HEK293 (cell line): ENCODE data around the gene ST7L.
A peak's percentile ranks its signal among the peaks of the same experiment; 100 is the strongest.

Source experiments
- GLIS1 ChIP-seq: fragments of 450-650 bp; formaldehyde crosslinking; IDR thresholded peaks from 2 replicates; pipeline ENCODE4 v1.5.1; 2016; ENCODE audit warnings: missing biosample characterization, missing genetic modification characterization
- MEIS1 ChIP-seq: sonication (generic); formaldehyde crosslinking; IDR thresholded peaks from 2 replicates; pipeline ENCODE4 v1.8.1; 2022; ENCODE audit warnings: missing genetic modification reagents, mild to moderate bottlenecking, borderline replicate concordance
- SP2 ChIP-seq: fragments of 450-650 bp; formaldehyde crosslinking; IDR thresholded peaks from 2 replicates; pipeline ENCODE4 v1.5.1; 2016; ENCODE audit warnings: missing biosample characterization, missing genetic modification characterization
- ZBTB1 ChIP-seq: fragments of 450-650 bp; formaldehyde crosslinking; IDR thresholded peaks from 2 replicates; pipeline ENCODE4 v1.5.1; 2016; ENCODE audit warnings: missing biosample characterization, missing genetic modification characterization
- ZFHX2 ChIP-seq: fragments of 450-650 bp; formaldehyde crosslinking; conservative IDR thresholded peaks from 2 replicates; pipeline ENCODE4 v1.5.1; 2016; ENCODE audit warnings: missing biosample characterization, missing genetic modification characterization
- ZNF133 ChIP-seq: fragments of 450-650 bp; formaldehyde crosslinking; IDR thresholded peaks from 2 replicates; pipeline ENCODE4 v1.5.1; 2016; ENCODE audit warnings: missing biosample characterization, missing genetic modification characterization
- ZNF19 ChIP-seq: fragments of 450-650 bp; formaldehyde crosslinking; IDR thresholded peaks from 2 replicates; pipeline ENCODE4; 2016; ENCODE audit warnings: missing biosample characterization, missing genetic modification characterization, low read depth
- ZNF266 ChIP-seq: fragments of 450-650 bp; formaldehyde crosslinking; IDR thresholded peaks from 2 replicates; pipeline ENCODE4 v1.5.1; 2016; ENCODE audit warnings: missing biosample characterization, missing genetic modification characterization, low read depth
- ZNF514 ChIP-seq: fragments of 450-650 bp; formaldehyde crosslinking; IDR thresholded peaks from 2 replicates; pipeline ENCODE4 v1.5.1; 2016; ENCODE audit warnings: missing biosample characterization, missing genetic modification characterization
- ZNF549 ChIP-seq: fragments of 450-650 bp; IDR thresholded peaks from 2 replicates; pipeline ENCODE4 v1.5.1; 2018; ENCODE audit warnings: missing biosample characterization, missing genetic modification characterization, mild to moderate bottlenecking, inconsistent platforms, moderate library complexity
- ZNF585B ChIP-seq: fragments of 450-650 bp; formaldehyde crosslinking; IDR thresholded peaks from 2 replicates; pipeline ENCODE4 v1.5.1; 2016; ENCODE audit warnings: missing biosample characterization, missing genetic modification characterization
- ZNF623 ChIP-seq: fragments of 450-650 bp; formaldehyde crosslinking; IDR thresholded peaks from 2 replicates; pipeline ENCODE4 v1.5.1; 2016; ENCODE audit warnings: missing biosample characterization, missing genetic modification characterization
- ZNF701 ChIP-seq: fragments of 450-650 bp; formaldehyde crosslinking; IDR thresholded peaks from 2 replicates; pipeline ENCODE4 v1.5.1; 2016; ENCODE audit warnings: missing biosample characterization, missing genetic modification characterization
- TF ChIP-seq, protein P1 (sequence below): fragments of 450-650 bp; formaldehyde crosslinking; IDR thresholded peaks from 2 replicates; pipeline ENCODE4 v1.5.1; 2016; ENCODE audit warnings: missing biosample characterization, missing genetic modification characterization
- TF ChIP-seq, protein P2 (sequence below): fragments of 450-650 bp; formaldehyde crosslinking; IDR thresholded peaks from 2 replicates; pipeline ENCODE4 v1.5.1; 2016; ENCODE audit warnings: missing biosample characterization, missing genetic modification characterization
- TF ChIP-seq, protein P3 (sequence below): fragments of 450-650 bp; formaldehyde crosslinking; IDR thresholded peaks from 2 replicates; pipeline ENCODE4 v1.5.1; 2016; ENCODE audit warnings: missing biosample characterization, missing genetic modification characterization, borderline replicate concordance
- TF ChIP-seq, protein P4 (sequence below): fragments of 450-650 bp; formaldehyde crosslinking; IDR thresholded peaks from 2 replicates; pipeline ENCODE4 v1.5.1; 2017; ENCODE audit warnings: missing biosample characterization, missing genetic modification characterization
- TF ChIP-seq, protein P5 (sequence below): fragments of 450-650 bp; formaldehyde crosslinking; IDR thresholded peaks from 2 replicates; pipeline ENCODE4 v1.5.1; 2016; ENCODE audit warnings: missing biosample characterization, missing genetic modification characterization
- TF ChIP-seq, protein P6 (sequence below): fragments of 450-650 bp; formaldehyde crosslinking; IDR thresholded peaks from 2 replicates; pipeline ENCODE4 v1.5.1; 2017; ENCODE audit warnings: missing biosample characterization, missing genetic modification characterization
- TF ChIP-seq, protein P7 (sequence below): IDR thresholded peaks from 2 replicates; pipeline ENCODE4 v1.6.1; 2011; ENCODE audit warnings: mild to moderate bottlenecking, low read depth, low read length, borderline replicate concordance

The ST7L gene

DNA sequence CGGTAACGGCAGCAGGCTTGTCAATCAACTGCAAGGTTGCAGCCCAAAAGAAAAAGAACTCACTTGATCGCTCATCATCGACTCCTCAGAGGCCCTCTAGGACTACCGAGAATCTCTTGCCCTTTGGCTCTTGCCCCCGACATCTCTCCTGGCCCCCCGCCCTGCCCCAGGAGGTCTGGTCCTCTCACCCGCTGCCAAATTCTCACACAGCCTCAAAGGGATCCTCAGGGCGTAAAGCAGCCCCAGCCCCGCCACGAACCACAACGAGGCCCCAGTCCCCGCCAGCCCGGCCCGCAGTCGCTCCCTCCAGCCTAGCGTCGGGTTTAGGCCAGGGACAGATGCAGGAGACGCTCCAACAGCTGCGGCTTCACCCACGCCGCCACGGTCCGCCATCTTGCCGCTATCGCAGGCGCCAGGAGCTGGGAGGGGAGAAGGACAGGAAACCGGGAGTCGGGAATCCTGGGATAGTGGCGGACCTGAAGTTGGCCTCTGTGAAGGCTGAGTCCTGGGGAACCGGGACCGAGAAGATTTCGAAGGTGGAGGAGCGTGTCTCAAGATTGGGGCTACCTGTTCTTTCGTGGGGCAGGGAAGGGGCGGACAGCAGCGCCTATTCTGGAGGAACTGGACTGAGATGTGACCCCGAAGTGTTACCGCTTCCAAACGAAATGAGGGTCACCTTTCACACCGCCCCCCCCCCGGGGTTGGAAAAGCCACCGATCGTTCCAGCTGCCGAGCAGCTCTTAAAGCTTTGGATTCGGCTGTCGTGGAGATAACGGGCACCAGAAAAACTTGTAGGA lies at the start of gene ST7L (continued):
- TF ChIP-seq, protein P1, sequence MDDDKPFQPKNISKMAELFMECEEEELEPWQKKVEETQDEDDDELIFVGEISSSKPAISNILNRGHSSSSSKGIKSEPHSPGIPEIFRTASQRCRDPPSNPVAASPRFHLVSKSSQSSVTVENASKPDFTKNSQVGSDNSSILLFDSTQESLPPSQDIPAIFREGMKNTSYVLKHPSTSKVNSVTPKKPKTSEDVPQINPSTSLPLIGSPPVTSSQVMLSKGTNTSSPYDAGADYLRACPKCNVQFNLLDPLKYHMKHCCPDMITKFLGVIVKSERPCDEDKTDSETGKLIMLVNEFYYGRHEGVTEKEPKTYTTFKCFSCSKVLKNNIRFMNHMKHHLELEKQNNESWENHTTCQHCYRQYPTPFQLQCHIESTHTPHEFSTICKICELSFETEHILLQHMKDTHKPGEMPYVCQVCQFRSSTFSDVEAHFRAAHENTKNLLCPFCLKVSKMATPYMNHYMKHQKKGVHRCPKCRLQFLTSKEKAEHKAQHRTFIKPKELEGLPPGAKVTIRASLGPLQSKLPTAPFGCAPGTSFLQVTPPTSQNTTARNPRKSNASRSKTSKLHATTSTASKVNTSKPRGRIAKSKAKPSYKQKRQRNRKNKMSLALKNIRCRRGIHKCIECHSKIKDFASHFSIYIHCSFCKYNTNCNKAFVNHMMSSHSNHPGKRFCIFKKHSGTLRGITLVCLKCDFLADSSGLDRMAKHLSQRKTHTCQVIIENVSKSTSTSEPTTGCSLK (tag by site-specific recombination), result no peak
- TF ChIP-seq, protein P2, sequence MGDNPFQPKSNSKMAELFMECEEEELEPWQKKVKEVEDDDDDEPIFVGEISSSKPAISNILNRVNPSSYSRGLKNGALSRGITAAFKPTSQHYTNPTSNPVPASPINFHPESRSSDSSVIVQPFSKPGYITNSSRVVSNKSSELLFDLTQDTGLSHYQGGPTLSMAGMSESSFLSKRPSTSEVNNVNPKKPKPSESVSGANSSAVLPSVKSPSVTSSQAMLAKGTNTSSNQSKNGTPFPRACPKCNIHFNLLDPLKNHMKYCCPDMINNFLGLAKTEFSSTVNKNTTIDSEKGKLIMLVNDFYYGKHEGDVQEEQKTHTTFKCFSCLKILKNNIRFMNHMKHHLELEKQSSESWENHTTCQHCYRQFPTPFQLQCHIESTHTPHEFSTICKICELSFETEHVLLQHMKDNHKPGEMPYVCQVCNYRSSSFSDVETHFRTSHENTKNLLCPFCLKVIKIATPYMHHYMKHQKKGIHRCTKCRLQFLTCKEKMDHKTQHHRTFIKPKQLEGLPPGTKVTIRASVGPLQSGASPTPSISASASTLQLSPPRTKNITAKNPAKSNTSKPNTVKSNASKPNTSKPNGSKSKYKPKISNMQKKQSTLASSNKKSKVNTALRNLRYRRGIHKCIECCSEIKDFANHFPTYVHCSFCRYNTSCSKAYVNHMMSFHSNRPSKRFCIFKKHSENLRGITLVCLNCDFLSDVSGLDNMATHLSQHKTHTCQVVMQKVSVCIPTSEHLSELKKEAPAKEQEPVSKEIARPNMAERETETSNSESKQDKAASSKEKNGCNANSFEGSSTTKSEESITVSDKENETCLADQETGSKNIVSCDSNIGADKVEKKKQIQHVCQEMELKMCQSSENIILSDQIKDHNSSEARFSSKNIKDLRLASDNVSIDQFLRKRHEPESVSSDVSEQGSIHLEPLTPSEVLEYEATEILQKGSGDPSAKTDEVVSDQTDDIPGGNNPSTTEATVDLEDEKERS (tag by site-specific recombination), result no peak
- TF ChIP-seq ZFHX2 (tag by site-specific recombination) (peak; percentile 70), ZNF19 (tag by site-specific recombination) (no peak), ZBTB1 (tag by site-specific recombination) (no peak), ZNF701 (tag by site-specific recombination) (no peak), SP2 (tag by site-specific recombination) (peak; percentile 32), ZNF585B (tag by site-specific recombination) (no peak), ZNF514 (tag by site-specific recombination) (no peak), ZNF266 (tag by site-specific recombination) (no peak), ZNF549 (tag by site-specific recombination) (no peak), ZNF623 (tag by site-specific recombination) (no peak), GLIS1 (tag by site-specific recombination) (peak; percentile 49), MEIS1 (no peak), ZNF133 (tag by site-specific recombination) (no peak)
- TF ChIP-seq, protein P3, sequence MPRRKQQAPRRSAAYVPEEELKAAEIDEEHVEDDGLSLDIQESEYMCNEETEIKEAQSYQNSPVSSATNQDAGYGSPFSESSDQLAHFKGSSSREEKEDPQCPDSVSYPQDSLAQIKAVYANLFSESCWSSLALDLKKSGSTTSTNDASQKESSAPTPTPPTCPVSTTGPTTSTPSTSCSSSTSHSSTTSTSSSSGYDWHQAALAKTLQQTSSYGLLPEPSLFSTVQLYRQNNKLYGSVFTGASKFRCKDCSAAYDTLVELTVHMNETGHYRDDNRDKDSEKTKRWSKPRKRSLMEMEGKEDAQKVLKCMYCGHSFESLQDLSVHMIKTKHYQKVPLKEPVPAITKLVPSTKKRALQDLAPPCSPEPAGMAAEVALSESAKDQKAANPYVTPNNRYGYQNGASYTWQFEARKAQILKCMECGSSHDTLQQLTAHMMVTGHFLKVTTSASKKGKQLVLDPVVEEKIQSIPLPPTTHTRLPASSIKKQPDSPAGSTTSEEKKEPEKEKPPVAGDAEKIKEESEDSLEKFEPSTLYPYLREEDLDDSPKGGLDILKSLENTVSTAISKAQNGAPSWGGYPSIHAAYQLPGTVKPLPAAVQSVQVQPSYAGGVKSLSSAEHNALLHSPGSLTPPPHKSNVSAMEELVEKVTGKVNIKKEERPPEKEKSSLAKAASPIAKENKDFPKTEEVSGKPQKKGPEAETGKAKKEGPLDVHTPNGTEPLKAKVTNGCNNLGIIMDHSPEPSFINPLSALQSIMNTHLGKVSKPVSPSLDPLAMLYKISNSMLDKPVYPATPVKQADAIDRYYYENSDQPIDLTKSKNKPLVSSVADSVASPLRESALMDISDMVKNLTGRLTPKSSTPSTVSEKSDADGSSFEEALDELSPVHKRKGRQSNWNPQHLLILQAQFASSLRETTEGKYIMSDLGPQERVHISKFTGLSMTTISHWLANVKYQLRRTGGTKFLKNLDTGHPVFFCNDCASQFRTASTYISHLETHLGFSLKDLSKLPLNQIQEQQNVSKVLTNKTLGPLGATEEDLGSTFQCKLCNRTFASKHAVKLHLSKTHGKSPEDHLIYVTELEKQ, result no peak
- TF ChIP-seq, protein P4, sequence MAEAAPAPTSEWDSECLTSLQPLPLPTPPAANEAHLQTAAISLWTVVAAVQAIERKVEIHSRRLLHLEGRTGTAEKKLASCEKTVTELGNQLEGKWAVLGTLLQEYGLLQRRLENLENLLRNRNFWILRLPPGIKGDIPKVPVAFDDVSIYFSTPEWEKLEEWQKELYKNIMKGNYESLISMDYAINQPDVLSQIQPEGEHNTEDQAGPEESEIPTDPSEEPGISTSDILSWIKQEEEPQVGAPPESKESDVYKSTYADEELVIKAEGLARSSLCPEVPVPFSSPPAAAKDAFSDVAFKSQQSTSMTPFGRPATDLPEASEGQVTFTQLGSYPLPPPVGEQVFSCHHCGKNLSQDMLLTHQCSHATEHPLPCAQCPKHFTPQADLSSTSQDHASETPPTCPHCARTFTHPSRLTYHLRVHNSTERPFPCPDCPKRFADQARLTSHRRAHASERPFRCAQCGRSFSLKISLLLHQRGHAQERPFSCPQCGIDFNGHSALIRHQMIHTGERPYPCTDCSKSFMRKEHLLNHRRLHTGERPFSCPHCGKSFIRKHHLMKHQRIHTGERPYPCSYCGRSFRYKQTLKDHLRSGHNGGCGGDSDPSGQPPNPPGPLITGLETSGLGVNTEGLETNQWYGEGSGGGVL (tag by site-specific recombination), result peak; percentile 51; the same call in 1 of the 2 replicates
- TF ChIP-seq, protein P5, sequence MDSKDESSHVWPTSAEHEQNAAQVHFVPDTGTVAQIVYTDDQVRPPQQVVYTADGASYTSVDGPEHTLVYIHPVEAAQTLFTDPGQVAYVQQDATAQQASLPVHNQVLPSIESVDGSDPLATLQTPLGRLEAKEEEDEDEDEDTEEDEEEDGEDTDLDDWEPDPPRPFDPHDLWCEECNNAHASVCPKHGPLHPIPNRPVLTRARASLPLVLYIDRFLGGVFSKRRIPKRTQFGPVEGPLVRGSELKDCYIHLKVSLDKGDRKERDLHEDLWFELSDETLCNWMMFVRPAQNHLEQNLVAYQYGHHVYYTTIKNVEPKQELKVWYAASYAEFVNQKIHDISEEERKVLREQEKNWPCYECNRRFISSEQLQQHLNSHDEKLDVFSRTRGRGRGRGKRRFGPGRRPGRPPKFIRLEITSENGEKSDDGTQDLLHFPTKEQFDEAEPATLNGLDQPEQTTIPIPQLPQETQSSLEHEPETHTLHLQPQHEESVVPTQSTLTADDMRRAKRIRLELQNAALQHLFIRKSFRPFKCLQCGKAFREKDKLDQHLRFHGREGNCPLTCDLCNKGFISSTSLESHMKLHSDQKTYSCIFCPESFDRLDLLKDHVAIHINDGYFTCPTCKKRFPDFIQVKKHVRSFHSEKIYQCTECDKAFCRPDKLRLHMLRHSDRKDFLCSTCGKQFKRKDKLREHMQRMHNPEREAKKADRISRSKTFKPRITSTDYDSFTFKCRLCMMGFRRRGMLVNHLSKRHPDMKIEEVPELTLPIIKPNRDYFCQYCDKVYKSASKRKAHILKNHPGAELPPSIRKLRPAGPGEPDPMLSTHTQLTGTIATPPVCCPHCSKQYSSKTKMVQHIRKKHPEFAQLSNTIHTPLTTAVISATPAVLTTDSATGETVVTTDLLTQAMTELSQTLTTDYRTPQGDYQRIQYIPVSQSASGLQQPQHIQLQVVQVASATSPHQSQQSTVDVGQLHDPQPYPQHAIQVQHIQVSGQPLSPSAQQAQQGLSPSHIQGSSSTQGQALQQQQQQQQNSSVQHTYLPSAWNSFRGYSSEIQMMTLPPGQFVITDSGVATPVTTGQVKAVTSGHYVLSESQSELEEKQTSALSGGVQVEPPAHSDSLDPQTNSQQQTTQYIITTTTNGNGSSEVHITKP, result peak; percentile 13; the same call in 1 of the 2 replicates
- TF ChIP-seq, protein P6, sequence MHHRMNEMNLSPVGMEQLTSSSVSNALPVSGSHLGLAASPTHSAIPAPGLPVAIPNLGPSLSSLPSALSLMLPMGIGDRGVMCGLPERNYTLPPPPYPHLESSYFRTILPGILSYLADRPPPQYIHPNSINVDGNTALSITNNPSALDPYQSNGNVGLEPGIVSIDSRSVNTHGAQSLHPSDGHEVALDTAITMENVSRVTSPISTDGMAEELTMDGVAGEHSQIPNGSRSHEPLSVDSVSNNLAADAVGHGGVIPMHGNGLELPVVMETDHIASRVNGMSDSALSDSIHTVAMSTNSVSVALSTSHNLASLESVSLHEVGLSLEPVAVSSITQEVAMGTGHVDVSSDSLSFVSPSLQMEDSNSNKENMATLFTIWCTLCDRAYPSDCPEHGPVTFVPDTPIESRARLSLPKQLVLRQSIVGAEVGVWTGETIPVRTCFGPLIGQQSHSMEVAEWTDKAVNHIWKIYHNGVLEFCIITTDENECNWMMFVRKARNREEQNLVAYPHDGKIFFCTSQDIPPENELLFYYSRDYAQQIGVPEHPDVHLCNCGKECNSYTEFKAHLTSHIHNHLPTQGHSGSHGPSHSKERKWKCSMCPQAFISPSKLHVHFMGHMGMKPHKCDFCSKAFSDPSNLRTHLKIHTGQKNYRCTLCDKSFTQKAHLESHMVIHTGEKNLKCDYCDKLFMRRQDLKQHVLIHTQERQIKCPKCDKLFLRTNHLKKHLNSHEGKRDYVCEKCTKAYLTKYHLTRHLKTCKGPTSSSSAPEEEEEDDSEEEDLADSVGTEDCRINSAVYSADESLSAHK (tag by site-specific recombination), result peak; percentile 6; the same call in 1 of the 2 replicates
- TF ChIP-seq, protein P7, sequence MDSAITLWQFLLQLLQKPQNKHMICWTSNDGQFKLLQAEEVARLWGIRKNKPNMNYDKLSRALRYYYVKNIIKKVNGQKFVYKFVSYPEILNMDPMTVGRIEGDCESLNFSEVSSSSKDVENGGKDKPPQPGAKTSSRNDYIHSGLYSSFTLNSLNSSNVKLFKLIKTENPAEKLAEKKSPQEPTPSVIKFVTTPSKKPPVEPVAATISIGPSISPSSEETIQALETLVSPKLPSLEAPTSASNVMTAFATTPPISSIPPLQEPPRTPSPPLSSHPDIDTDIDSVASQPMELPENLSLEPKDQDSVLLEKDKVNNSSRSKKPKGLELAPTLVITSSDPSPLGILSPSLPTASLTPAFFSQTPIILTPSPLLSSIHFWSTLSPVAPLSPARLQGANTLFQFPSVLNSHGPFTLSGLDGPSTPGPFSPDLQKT, result no peak
